ENCODE measurements around the gene KCTD15. TPM values are rescaled to one million over a fixed set of nuclear protein-coding genes. Genes with fewer than 3 reads are reported as not detected.

Gene KCTD15
- total RNA-seq, 1 donor from 2014 or later = 86.8 TPM

- Mint-ChIP-seq H3K27ac (ENCODE audit: unreplicated experiment) (no peak overlapping the region), H3K27me3 (ENCODE audit: unreplicated experiment) (no peaks in the 10 kb centered on the region), H3K4me3 (ENCODE audit: unreplicated experiment) (no peak overlapping the region), H3K9me3 (ENCODE audit: unreplicated experiment) (no peaks in the 10 kb centered on the region), H3K4me1 (ENCODE audit: unreplicated experiment) (peaks cover 31% of the 10 kb centered on the region), H3K36me3 (ENCODE audit: unreplicated experiment) (peaks cover 52% of the 10 kb centered on the region)
- no peak for DNase-seq (ENCODE audit: extremely low spot score, unreplicated experiment)
- no peak for TF ChIP-seq CTCF (IDR thresholded peaks at IDR 0.05)
Observed at GRCh38 chr19:33811246-33811645, 14.6 kb downstream of the KCTD15 start.

GRCh38 chr19:33811736-33812387 lies 15.2 kb downstream of the KCTD15 start:
- H3K9me3 Mint-ChIP-seq (ENCODE audit: unreplicated experiment) = no peaks in the 10 kb centered on the region
- no peak overlapping the region for H3K4me3 Mint-ChIP-seq (ENCODE audit: unreplicated experiment)

GRCh38 chr19:33812388-33813330 lies 16.0 kb downstream of the KCTD15 start:
- peaks cover 41% of the 10 kb centered on the region for H3K36me3 Mint-ChIP-seq (ENCODE audit: unreplicated experiment)
- H3K27ac Mint-ChIP-seq (ENCODE audit: unreplicated experiment) = no peak overlapping the region
- no peak for DNase-seq (ENCODE audit: extremely low spot score, unreplicated experiment)
- no peak for TF ChIP-seq CTCF (IDR thresholded peaks at IDR 0.05)
- no peaks in the 10 kb centered on the region for H3K9me3 Mint-ChIP-seq (ENCODE audit: unreplicated experiment)
- no peaks in the 10 kb centered on the region for H3K27me3 Mint-ChIP-seq (ENCODE audit: unreplicated experiment)
- H3K4me1 Mint-ChIP-seq (ENCODE audit: unreplicated experiment) = peaks cover 30% of the 10 kb centered on the region
- H3K4me3 Mint-ChIP-seq (ENCODE audit: unreplicated experiment) = no peak overlapping the region

More at GRCh38 chr19:33811736-33812387, 15.2 kb downstream of the KCTD15 start:
- H3K4me1 Mint-ChIP-seq (ENCODE audit: unreplicated experiment) = peaks cover 30% of the 10 kb centered on the region
- peaks cover 48% of the 10 kb centered on the region for H3K36me3 Mint-ChIP-seq (ENCODE audit: unreplicated experiment)
- H3K27ac Mint-ChIP-seq (ENCODE audit: unreplicated experiment) = no peak overlapping the region
- DNase-seq (ENCODE audit: extremely low spot score, unreplicated experiment) = no peak
- TF ChIP-seq CTCF (IDR thresholded peaks at IDR 0.05) = no peak
- H3K27me3 Mint-ChIP-seq (ENCODE audit: unreplicated experiment) = no peaks in the 10 kb centered on the region

- no peak for TF ChIP-seq CTCF (IDR thresholded peaks at IDR 0.05)
- no peak for DNase-seq (ENCODE audit: extremely low spot score, unreplicated experiment)
- H3K27me3 Mint-ChIP-seq (ENCODE audit: unreplicated experiment) = no peaks in the 10 kb centered on the region
- peaks cover 36% of the 10 kb centered on the region for H3K36me3 Mint-ChIP-seq (ENCODE audit: unreplicated experiment)
- no peak overlapping the region for H3K27ac Mint-ChIP-seq (ENCODE audit: unreplicated experiment)
- peaks cover 26% of the 10 kb centered on the region for H3K4me1 Mint-ChIP-seq (ENCODE audit: unreplicated experiment)
- no peaks in the 10 kb centered on the region for H3K9me3 Mint-ChIP-seq (ENCODE audit: unreplicated experiment)
- H3K4me3 Mint-ChIP-seq (ENCODE audit: unreplicated experiment) = no peak overlapping the region
Observed at GRCh38 chr19:33813391-33814101, 16.9 kb downstream of the KCTD15 start.

Data from osteocyte (in vitro differentiated cells).